ENCODE data around the gene PAX8.
A peak's percentile ranks its signal among the peaks of the same experiment; 100 is the strongest.

The PAX8 gene

GRCh38 chr2:113223813-113224212 lies 54.9 kb downstream of the PAX8 start:
- H3K27ac ChIP-seq (ENCODE audit: low read depth, low read length), result no peak overlapping the region
- H3K36me3 ChIP-seq (ENCODE audit: control insufficient read depth in 1 of 2, insufficient read depth in 2 of 2, low read length in 2 of 2), result no peaks in the 10 kb centered on the region
- no peaks in the 10 kb centered on the region for H3K27me3 ChIP-seq (ENCODE audit: control insufficient read depth in 1 of 2, insufficient read depth in 2 of 2, low read length in 2 of 2)
- no peak overlapping the region for H3K4me3 ChIP-seq (ENCODE audit: low read depth in 1 of 2, low read length in 2 of 2)
- no peak overlapping the region for H3K9ac ChIP-seq (ENCODE audit: low read depth in 1 of 2, low read length in 2 of 2)
- peaks cover 33 to 38% of the 10 kb centered on the region in 2 donors for H3K4me1 ChIP-seq (ENCODE audit: control insufficient read depth in 1 of 2, insufficient read depth in 2 of 2, low read length in 2 of 2)
- H3K9me3 ChIP-seq (ENCODE audit: control insufficient read depth in 1 of 2, low read length in 2 of 2), result no peaks in the 10 kb centered on the region

DNA sequence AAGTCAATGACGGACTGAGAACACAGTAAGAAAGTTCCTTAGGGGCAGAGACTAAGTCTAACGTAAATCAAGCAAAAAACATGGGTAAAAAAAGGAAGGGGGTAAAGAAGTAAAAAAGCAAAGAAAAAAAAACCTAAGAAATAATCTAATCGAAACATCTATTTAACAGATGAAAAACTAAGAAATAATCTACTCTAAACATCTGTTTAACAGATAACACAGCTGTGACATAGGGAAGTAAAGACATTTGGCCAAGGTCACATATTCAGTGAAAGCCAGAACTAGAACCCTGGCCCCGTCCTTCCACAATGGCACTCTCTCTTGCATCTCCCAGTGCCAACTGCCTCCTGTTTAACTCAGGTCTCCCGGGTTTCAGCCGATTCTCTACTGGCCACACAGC lies 56.9 kb downstream of the PAX8 start:
- Histone ChIP-seq H3K4me1 (ENCODE audit: control insufficient read depth in 1 of 2, insufficient read depth in 2 of 2, low read length in 2 of 2) (peaks cover 44 to 46% of the 10 kb centered on the region in 2 donors), H3K9me3 (ENCODE audit: control insufficient read depth in 1 of 2, low read length in 2 of 2) (no peaks in the 10 kb centered on the region), H3K36me3 (ENCODE audit: control insufficient read depth in 1 of 2, insufficient read depth in 2 of 2, low read length in 2 of 2) (no peaks in the 10 kb centered on the region), H3K4me3 (ENCODE audit: low read depth in 1 of 2, low read length in 2 of 2) (no peak overlapping the region), H3K27ac (ENCODE audit: low read depth, low read length) (no peak overlapping the region), H3K27me3 (ENCODE audit: control insufficient read depth in 1 of 2, insufficient read depth in 2 of 2, low read length in 2 of 2) (no peaks in the 10 kb centered on the region), H3K9ac (ENCODE audit: low read depth in 1 of 2, low read length in 2 of 2) (no peak overlapping the region)

- no peaks in the 10 kb centered on the region for H3K27me3 ChIP-seq (ENCODE audit: control insufficient read depth in 1 of 2, insufficient read depth in 2 of 2, low read length in 2 of 2)
- no peak overlapping the region for H3K27ac ChIP-seq (ENCODE audit: low read depth, low read length)
- H3K4me1 ChIP-seq (ENCODE audit: control insufficient read depth in 1 of 2, insufficient read depth in 2 of 2, low read length in 2 of 2), result peaks cover 45 to 50% of the 10 kb centered on the region in 2 donors
- no peaks in the 10 kb centered on the region for H3K9me3 ChIP-seq (ENCODE audit: control insufficient read depth in 1 of 2, low read length in 2 of 2)
- H3K4me3 ChIP-seq (ENCODE audit: low read depth in 1 of 2, low read length in 2 of 2), result no peak overlapping the region
- no peaks in the 10 kb centered on the region for H3K36me3 ChIP-seq (ENCODE audit: control insufficient read depth in 1 of 2, insufficient read depth in 2 of 2, low read length in 2 of 2)
- H3K9ac ChIP-seq (ENCODE audit: low read depth in 1 of 2, low read length in 2 of 2), result no peak overlapping the region
These were observed 57.6 kb downstream of the PAX8 start for GRCh38 chr2:113220970-113221708.

DNA sequence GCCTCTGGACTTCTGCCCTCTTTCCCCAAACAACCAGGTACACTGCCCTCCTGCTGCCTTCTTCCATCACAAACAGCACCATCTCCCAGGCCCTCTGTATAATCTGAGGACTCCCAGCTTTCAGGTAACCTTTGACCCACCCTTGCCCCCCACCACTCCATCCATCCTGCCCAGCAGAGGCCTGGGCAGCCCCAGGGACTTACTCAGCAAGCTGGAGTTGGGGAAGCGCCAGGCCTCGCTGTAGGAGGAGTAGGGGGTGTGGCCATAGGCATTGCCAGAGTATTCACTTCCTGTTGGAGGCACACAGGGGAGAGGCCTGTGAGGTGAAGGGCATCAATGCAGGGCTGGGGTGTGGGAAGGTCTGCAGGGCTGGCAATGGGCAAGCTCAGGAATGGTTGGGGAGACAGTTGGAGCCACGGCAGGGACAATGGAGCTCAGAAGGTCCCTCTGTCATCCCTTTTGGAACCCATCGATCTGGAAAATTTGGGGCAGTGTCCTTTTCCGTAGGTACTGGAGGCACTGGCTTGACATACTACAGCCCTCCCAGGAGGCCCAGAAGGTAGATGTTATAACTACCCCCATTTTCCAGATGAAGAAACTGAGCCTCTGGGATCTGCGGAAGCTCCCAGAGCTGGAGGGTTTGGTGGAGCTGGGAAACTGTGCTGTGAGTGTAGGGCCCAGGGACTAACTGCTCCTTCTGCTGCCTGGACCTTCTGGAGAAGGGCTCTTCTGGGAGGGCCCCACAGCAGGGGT lies 58.7 kb downstream of the PAX8 start:
- no peak overlapping the region for H3K4me3 ChIP-seq (ENCODE audit: low read depth in 1 of 2, low read length in 2 of 2)
- H3K4me1 ChIP-seq (ENCODE audit: control insufficient read depth in 1 of 2, insufficient read depth in 2 of 2, low read length in 2 of 2), result peaks cover 45 to 50% of the 10 kb centered on the region in 2 donors
- H3K9me3 ChIP-seq (ENCODE audit: control insufficient read depth in 1 of 2, low read length in 2 of 2), result no peaks in the 10 kb centered on the region
- no peaks in the 10 kb centered on the region for H3K36me3 ChIP-seq (ENCODE audit: control insufficient read depth in 1 of 2, insufficient read depth in 2 of 2, low read length in 2 of 2)
- H3K27ac ChIP-seq (ENCODE audit: low read depth, low read length), result peak overlapping the region; percentile 54
- H3K27me3 ChIP-seq (ENCODE audit: control insufficient read depth in 1 of 2, insufficient read depth in 2 of 2, low read length in 2 of 2), result no peaks in the 10 kb centered on the region
- peak overlapping the region in 1 of 2 donors; percentile 13 for H3K9ac ChIP-seq (ENCODE audit: low read depth in 1 of 2, low read length in 2 of 2)

DNA sequence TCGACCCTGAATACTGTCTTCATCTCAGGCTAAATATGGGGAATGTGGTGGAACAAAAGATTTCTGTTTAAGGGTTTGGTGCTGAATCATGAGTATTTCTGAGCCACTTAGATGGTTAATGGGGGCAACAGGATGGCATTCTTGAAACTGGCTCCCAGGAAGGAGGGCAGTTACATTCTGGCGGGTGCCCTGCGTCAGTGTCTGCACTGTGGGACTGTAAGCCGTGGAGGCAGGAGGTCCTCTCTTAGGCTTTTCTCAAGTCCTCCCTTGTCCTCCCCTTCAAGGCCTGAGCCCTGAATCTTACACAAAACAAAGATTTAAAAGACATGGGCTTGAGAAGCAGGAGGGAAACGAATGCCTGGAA lies 59.2 kb downstream of the PAX8 start:
- Histone ChIP-seq H3K27me3 (ENCODE audit: control insufficient read depth in 1 of 2, insufficient read depth in 2 of 2, low read length in 2 of 2) (no peaks in the 10 kb centered on the region), H3K4me1 (ENCODE audit: control insufficient read depth in 1 of 2, insufficient read depth in 2 of 2, low read length in 2 of 2) (peaks cover 45 to 50% of the 10 kb centered on the region in 2 donors), H3K36me3 (ENCODE audit: control insufficient read depth in 1 of 2, insufficient read depth in 2 of 2, low read length in 2 of 2) (no peaks in the 10 kb centered on the region), H3K4me3 (ENCODE audit: low read depth in 1 of 2, low read length in 2 of 2) (no peak overlapping the region), H3K9ac (ENCODE audit: low read depth in 1 of 2, low read length in 2 of 2) (peak overlapping the region in 1 of 2 donors; percentile 13), H3K9me3 (ENCODE audit: control insufficient read depth in 1 of 2, low read length in 2 of 2) (no peaks in the 10 kb centered on the region), H3K27ac (ENCODE audit: low read depth, low read length) (peak overlapping the region; percentile 54)

- peak overlapping the region; percentile 54 for H3K27ac ChIP-seq (ENCODE audit: low read depth, low read length)
- H3K27me3 ChIP-seq (ENCODE audit: control insufficient read depth in 1 of 2, insufficient read depth in 2 of 2, low read length in 2 of 2), result no peaks in the 10 kb centered on the region
- H3K9ac ChIP-seq (ENCODE audit: low read depth in 1 of 2, low read length in 2 of 2), result peak overlapping the region in 1 of 2 donors; percentile 13
- H3K4me1 ChIP-seq (ENCODE audit: control insufficient read depth in 1 of 2, insufficient read depth in 2 of 2, low read length in 2 of 2), result peaks cover 45 to 50% of the 10 kb centered on the region in 2 donors
- H3K36me3 ChIP-seq (ENCODE audit: control insufficient read depth in 1 of 2, insufficient read depth in 2 of 2, low read length in 2 of 2), result no peaks in the 10 kb centered on the region
- no peak overlapping the region for H3K4me3 ChIP-seq (ENCODE audit: low read depth in 1 of 2, low read length in 2 of 2)
- H3K9me3 ChIP-seq (ENCODE audit: control insufficient read depth in 1 of 2, low read length in 2 of 2), result no peaks in the 10 kb centered on the region
These were observed 59.7 kb downstream of the PAX8 start for GRCh38 chr2:113219092-113219441.

DNA sequence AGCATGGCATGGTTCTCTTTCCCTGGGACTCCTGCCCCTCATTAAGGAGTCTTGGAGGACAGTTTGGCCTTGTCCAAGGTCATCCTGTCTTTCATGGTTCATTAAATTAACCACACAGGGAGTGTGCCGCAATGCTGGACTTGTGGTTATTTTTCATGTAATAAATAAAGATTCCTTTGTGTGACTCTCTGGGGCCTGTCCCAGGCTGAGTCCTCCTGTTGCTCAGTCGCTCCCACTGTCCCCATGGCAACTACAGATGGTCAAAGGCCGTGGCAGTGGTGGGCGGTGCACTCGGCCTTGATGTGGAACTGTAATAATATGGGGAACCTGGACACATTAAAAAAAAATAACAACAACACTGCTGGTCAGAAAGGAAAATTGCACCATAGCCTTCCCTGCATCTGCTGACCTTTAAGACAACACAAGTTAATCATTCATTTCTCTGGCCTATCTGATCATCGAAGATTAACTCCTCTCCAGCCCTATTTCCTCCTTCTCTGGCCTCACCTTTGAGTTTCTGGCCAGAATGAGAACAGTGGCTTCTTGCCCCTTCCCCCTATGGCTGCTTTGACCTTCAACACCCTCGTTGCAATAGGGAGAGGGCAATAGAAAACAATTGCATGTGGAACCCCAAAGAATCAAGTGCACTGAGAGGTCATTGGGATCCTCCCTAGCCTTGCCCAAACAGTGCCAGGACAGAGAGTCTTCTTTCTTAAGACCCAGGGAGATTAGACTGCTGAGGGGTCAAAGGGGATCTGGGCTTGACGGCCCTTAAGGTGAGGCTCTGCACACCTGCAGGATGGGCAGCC lies 60.2 kb downstream of the PAX8 start:
- no peaks in the 10 kb centered on the region for H3K36me3 ChIP-seq (ENCODE audit: control insufficient read depth in 1 of 2, insufficient read depth in 2 of 2, low read length in 2 of 2)
- H3K9ac ChIP-seq (ENCODE audit: low read depth in 1 of 2, low read length in 2 of 2), result peak overlapping the region in 1 of 2 donors; percentile 45
- H3K4me3 ChIP-seq (ENCODE audit: low read depth in 1 of 2, low read length in 2 of 2), result no peak overlapping the region
- peaks cover 45 to 50% of the 10 kb centered on the region in 2 donors for H3K4me1 ChIP-seq (ENCODE audit: control insufficient read depth in 1 of 2, insufficient read depth in 2 of 2, low read length in 2 of 2)
- H3K9me3 ChIP-seq (ENCODE audit: control insufficient read depth in 1 of 2, low read length in 2 of 2), result no peaks in the 10 kb centered on the region
- H3K27ac ChIP-seq (ENCODE audit: low read depth, low read length), result peak overlapping the region; percentile 76
- no peaks in the 10 kb centered on the region for H3K27me3 ChIP-seq (ENCODE audit: control insufficient read depth in 1 of 2, insufficient read depth in 2 of 2, low read length in 2 of 2)

GRCh38 chr2:113217455-113218282 lies 61.1 kb downstream of the PAX8 start:
- Histone ChIP-seq H3K27me3 (ENCODE audit: control insufficient read depth in 1 of 2, insufficient read depth in 2 of 2, low read length in 2 of 2) (no peaks in the 10 kb centered on the region), H3K9me3 (ENCODE audit: control insufficient read depth in 1 of 2, low read length in 2 of 2) (no peaks in the 10 kb centered on the region), H3K9ac (ENCODE audit: low read depth in 1 of 2, low read length in 2 of 2) (peak overlapping the region in 1 of 2 donors; percentile 45), H3K36me3 (ENCODE audit: control insufficient read depth in 1 of 2, insufficient read depth in 2 of 2, low read length in 2 of 2) (no peaks in the 10 kb centered on the region), H3K4me3 (ENCODE audit: low read depth in 1 of 2, low read length in 2 of 2) (no peak overlapping the region), H3K27ac (ENCODE audit: low read depth, low read length) (peak overlapping the region; percentile 76), H3K4me1 (ENCODE audit: control insufficient read depth in 1 of 2, insufficient read depth in 2 of 2, low read length in 2 of 2) (peaks cover 45 to 52% of the 10 kb centered on the region in 2 donors)

GRCh38 chr2:113216891-113217454 lies 61.7 kb downstream of the PAX8 start:
- no peak overlapping the region for H3K9ac ChIP-seq (ENCODE audit: low read depth in 1 of 2, low read length in 2 of 2)
- H3K27me3 ChIP-seq (ENCODE audit: control insufficient read depth in 1 of 2, insufficient read depth in 2 of 2, low read length in 2 of 2), result no peaks in the 10 kb centered on the region
- no peaks in the 10 kb centered on the region for H3K36me3 ChIP-seq (ENCODE audit: control insufficient read depth in 1 of 2, insufficient read depth in 2 of 2, low read length in 2 of 2)
- no peaks in the 10 kb centered on the region for H3K9me3 ChIP-seq (ENCODE audit: control insufficient read depth in 1 of 2, low read length in 2 of 2)
- peaks cover 45 to 52% of the 10 kb centered on the region in 2 donors for H3K4me1 ChIP-seq (ENCODE audit: control insufficient read depth in 1 of 2, insufficient read depth in 2 of 2, low read length in 2 of 2)
- H3K27ac ChIP-seq (ENCODE audit: low read depth, low read length), result peak overlapping the region; percentile 76
- no peak overlapping the region for H3K4me3 ChIP-seq (ENCODE audit: low read depth in 1 of 2, low read length in 2 of 2)
